DOHH2 (cell line): ENCODE results near the gene DEPDC1B.

Experiments used
- EZH2phosphoT487 ChIP-seq: fragments of 200-600 bp; sonication (generic); IDR thresholded peaks from 2 replicates; pipeline ENCODE4 v1.6.1; 2017; ENCODE audit warnings: borderline replicate concordance, mild to moderate bottlenecking, antibody characterized with exemption, low read length, moderate library complexity, mixed read lengths
- TF ChIP-seq, protein P1 (sequence below): fragments of 200-600 bp; sonication (generic); IDR thresholded peaks from one replicate; pipeline ENCODE4 v1.5.1; 2014; ENCODE audit warnings: antibody characterized with exemption, mild to moderate bottlenecking, low read depth, low read length; ENCODE audit not compliant: poor library complexity, severe bottlenecking

GRCh38 chr5:60699288-60699608, 718 bp downstream of the DEPDC1B start:
- TF ChIP-seq, protein P1, sequence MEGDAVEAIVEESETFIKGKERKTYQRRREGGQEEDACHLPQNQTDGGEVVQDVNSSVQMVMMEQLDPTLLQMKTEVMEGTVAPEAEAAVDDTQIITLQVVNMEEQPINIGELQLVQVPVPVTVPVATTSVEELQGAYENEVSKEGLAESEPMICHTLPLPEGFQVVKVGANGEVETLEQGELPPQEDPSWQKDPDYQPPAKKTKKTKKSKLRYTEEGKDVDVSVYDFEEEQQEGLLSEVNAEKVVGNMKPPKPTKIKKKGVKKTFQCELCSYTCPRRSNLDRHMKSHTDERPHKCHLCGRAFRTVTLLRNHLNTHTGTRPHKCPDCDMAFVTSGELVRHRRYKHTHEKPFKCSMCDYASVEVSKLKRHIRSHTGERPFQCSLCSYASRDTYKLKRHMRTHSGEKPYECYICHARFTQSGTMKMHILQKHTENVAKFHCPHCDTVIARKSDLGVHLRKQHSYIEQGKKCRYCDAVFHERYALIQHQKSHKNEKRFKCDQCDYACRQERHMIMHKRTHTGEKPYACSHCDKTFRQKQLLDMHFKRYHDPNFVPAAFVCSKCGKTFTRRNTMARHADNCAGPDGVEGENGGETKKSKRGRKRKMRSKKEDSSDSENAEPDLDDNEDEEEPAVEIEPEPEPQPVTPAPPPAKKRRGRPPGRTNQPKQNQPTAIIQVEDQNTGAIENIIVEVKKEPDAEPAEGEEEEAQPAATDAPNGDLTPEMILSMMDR, result no peak
- TF ChIP-seq EZH2phosphoT487, result no peak
